ENCODE data around the gene PLXNA4.

The PLXNA4 gene

DNA sequence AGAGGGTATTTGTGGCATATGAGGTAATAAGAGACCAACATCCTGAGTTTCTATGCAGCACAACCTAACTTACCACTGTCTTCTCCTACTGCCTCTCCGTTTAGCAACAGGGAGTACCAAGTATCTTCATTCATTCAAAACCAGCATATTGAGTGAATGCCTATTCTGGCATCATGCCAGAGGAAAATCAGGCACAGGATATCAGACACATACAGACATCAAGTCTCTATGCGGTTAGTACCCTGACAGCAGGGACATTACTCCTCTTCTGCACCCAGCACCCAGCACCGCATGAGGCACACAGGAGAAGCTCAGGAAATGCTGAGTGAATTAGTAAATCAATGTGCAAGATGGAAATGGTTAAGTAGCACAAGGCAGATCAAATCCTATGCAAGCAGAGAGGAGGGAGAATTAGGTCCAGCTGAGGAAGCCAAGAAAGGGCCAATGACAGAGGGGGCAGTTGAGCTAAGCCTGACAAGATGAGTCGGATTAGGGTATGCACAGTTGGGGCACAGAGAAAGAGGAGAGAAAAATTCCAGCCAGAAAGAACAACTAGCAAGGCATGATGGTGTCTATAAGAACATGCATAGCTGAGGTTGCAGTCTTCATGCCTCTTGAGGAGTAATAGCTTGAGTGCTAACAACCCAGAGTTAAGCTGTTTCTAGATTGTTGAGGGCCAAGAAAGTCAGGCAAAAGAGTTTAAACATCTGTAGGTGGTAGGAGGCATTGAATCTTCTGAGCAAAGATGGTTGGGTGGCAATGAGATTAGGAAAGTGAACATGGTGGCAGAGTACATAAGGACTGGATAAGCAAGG lies 146.0 kb downstream of the PLXNA4 start:
- no peak for DNase-seq (ENCODE audit: low read depth, low spot score)
- in situ Hi-C loops (cut with HindIII; ENCODE audit: low sequenced_read_pairs), result no loop called here
- H3K4me3 ChIP-seq (ENCODE audit: low read depth, low read length), result no peak overlapping the region
- TF ChIP-seq, protein P1, sequence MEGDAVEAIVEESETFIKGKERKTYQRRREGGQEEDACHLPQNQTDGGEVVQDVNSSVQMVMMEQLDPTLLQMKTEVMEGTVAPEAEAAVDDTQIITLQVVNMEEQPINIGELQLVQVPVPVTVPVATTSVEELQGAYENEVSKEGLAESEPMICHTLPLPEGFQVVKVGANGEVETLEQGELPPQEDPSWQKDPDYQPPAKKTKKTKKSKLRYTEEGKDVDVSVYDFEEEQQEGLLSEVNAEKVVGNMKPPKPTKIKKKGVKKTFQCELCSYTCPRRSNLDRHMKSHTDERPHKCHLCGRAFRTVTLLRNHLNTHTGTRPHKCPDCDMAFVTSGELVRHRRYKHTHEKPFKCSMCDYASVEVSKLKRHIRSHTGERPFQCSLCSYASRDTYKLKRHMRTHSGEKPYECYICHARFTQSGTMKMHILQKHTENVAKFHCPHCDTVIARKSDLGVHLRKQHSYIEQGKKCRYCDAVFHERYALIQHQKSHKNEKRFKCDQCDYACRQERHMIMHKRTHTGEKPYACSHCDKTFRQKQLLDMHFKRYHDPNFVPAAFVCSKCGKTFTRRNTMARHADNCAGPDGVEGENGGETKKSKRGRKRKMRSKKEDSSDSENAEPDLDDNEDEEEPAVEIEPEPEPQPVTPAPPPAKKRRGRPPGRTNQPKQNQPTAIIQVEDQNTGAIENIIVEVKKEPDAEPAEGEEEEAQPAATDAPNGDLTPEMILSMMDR (IDR thresholded peaks at IDR 0.05; ENCODE audit: low read depth, low read length), result no peak

DNA sequence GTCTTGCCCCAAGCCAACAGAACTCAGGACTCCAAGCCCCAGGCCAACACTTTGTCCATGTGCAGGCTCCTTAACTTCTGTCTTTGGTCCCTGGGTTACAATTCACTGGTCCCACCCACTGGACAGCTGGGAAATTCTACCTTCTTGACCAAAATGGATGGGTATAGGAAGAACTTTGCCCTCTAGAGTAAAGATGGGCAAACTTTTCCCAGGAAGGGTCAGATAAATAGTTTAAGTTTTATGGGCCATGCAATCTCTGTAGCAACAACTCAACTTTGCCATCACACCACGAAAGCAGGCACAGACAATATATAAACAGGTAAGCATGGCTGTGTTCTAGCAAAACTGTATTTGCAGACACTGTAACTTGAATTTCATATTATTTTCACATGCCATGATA lies 147.1 kb downstream of the PLXNA4 start:
- in situ Hi-C loops (cut with HindIII; ENCODE audit: low sequenced_read_pairs), result no loop called here
- TF ChIP-seq, protein P1 (IDR thresholded peaks at IDR 0.05; ENCODE audit: low read depth, low read length), result no peak
- DNase-seq (ENCODE audit: low read depth, low spot score), result no peak
- no peak overlapping the region for H3K4me3 ChIP-seq (ENCODE audit: low read depth, low read length)

DNA sequence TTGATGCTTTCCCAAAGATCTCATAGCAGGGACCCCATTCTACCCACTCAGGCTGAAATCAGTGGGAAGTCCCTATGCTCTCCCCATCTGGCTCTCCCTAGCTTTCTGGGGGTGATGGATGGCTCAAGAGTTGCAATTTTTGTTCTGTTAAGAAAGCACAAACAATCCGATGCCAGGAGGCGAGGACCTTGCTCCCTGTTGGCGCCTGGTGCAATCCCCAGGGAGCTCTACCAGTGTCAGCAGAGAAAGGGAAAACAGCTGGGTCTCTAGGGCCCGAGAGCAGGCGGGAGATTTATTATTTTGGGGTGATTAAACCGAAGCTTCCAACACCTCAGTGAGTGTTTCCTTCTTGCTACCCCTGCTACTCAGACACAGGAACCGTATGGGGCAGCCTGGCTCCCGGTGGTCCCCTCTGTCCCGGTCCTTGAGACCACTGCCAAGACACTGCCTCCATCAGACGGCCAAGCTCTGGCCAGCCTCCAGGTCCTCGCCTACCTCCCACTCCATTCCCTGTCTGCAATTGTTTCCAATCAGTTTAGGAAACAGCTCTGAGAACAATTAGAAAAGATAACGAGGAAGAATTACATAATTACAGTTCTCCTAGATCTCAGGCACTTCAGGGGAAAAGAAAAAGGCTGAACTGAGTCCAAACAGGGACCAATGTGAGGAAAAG lies 147.9 kb downstream of the PLXNA4 start:
- in situ Hi-C loops (cut with HindIII; ENCODE audit: low sequenced_read_pairs), result no loop called here
- no peak overlapping the region for H3K4me3 ChIP-seq (ENCODE audit: low read depth, low read length)
- DNase-seq (ENCODE audit: low read depth, low spot score), result no peak
- TF ChIP-seq, protein P1 (IDR thresholded peaks at IDR 0.05; ENCODE audit: low read depth, low read length), result no peak

DNA sequence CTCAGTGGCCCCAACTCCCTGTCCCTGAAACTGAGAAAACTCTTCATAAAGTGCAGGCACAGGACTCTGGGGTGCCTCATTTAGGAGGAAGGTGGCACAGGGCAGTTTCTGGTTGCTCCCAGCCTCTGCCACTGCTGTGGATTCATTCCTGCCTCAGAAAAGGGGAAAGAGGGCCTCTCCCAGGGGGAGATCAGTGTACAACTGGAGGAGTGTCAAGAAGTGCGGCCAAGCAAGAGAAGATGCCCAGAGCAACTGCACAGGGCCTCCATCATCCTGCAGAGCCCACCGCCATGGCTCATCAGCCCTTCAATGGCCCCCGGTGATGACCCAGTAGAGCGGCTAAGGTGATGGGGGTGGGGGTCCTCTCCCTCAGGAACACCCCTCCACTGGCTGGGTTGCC lies 150.3 kb downstream of the PLXNA4 start:
- DNase-seq (ENCODE audit: low read depth, low spot score), result no peak
- no peak overlapping the region for H3K4me3 ChIP-seq (ENCODE audit: low read depth, low read length)
- TF ChIP-seq, protein P1 (IDR thresholded peaks at IDR 0.05; ENCODE audit: low read depth, low read length), result no peak
- in situ Hi-C loops (cut with HindIII; ENCODE audit: low sequenced_read_pairs), result no loop called here

DNA sequence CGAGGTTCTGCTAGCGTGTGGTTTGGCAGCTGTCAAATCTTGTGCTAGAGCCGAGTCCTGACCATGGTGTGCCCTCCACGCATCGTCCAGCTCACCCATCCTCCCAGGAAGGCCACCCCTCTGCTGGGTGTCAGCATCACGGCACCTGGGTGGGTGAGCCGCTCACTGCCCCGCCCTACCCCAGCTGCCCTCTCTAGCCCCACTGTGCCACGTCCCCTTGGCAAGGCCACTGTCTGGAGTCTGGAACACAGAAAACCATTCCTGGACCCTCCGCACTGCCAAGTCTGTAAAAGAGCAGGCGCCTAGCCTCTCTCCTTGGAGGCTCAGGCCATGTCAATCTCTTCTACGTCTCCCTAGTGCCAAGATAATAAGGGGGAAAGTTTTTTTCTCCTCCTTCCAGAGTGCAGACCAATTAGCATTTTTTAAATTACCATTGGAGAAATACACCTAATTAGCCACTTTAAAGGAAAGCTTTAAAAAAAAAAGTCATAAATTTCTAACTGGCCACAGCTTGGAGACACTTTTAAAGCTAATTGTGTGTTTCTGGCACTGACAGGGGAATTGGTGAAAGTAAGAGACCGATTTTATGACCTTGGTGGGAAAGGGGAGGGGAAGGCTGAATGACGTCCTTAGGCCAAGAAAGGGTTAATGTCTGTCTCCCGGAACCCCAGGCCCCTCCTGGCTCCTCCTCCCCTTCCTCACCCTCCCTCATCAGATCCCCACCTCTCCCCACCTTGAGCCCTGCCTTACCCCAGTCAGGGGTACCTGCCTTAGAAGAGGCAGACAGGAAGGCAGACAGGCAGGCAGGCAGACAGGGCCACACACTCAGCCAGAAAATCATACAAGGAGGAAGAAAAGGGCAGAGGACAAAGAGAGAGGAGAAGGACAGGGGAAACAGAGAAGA lies 151.2 kb downstream of the PLXNA4 start:
- in situ Hi-C loops (cut with HindIII; ENCODE audit: low sequenced_read_pairs), result no loop called here
- no peak overlapping the region for H3K4me3 ChIP-seq (ENCODE audit: low read depth, low read length)
- TF ChIP-seq, protein P1 (IDR thresholded peaks at IDR 0.05; ENCODE audit: low read depth, low read length), result no peak
- DNase-seq (ENCODE audit: low read depth, low spot score), result no peak

DNA sequence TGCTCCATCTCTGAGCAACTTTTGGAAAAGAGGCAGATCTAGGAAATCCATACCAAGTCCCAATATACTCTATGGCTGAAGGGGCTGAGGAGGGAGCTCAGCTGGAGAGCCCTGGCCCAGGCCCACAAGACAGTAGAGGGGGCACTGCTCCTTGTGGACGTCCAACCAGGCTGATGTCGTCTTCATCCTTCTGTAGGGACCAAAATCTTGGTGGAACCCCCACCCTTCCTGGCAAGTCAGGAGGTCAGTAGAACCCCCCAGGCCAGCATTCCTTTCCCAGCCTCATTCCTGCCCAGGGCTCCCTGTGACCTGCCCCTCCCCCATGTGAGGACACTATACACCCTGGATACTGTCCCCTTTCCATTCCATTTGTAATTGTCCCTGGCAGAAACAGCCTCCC lies 152.0 kb downstream of the PLXNA4 start:
- TF ChIP-seq, protein P1 (IDR thresholded peaks at IDR 0.05; ENCODE audit: low read depth, low read length), result no peak
- H3K4me3 ChIP-seq (ENCODE audit: low read depth, low read length), result no peak overlapping the region
- in situ Hi-C loops (cut with HindIII; ENCODE audit: low sequenced_read_pairs), result no loop called here
- DNase-seq (ENCODE audit: low read depth, low spot score), result no peak

Data from astrocyte of the spinal cord (primary cell).